NCI-H187 treated with DMSO at 0.1 percent for 48 hours (cell line): ENCODE measurements around the gene UBE2D2.
"Not testable (repeated sequence)": the region's sequence is repeated elsewhere in the genome, so short reads cannot be mapped to it uniquely, and the experiment has no call there.

Experiments used
- DNase-seq: peaks from one replicate; lab custom pipeline; 2025; lab: John Stamatoyannopoulos, UW

UBE2D2 gene

DNA sequence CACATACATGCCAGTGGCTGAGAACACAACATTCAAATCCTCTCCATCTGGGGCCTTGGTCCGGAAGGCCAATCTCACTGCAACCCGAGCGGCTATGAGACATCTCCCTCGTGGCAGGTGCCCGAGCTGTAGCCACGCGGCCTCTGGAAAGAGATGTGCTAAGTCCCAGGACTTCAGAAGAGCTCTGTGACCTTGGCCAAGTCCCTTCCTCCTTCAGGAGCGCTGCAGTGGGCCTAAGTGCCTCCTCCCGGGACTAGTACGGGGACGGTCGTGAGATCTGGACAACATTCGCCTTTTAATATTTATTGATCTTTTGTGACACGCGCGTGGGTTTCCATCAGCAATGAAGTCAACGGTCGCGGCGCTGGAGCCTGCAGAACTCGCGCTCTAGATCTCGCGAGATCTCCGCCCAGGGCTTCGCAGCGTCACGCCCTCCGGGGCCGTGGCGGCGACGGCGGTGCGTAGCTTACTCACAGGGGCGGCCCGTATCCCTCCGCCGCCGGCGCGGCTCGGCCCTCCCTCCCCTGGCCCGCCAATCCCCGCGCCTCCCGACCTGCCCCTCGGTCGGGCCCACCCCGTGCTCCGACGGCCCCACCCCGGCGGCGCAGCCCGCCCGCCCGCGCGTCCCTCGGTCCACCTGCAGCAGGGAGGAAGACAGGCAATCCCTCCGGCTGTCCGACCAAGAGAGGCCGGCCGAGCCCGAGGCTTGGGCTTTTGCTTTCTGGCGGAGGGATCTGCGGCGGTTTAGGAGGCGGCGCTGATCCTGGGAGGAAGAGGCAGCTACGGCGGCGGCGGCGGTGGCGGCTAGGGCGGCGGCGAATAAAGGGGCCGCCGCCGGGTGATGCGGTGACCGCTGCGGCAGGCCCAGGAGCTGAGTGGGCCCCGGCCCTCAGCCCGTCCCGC lies at the start of gene UBE2D2:
Gene UBE2D2, plus strand, starts transcription at position 588 of the 903 bp plus-strand sequence. CDS start 453 bp downstream, outside the sequence.
- peak; percentile 45 for DNase-seq

DNA sequence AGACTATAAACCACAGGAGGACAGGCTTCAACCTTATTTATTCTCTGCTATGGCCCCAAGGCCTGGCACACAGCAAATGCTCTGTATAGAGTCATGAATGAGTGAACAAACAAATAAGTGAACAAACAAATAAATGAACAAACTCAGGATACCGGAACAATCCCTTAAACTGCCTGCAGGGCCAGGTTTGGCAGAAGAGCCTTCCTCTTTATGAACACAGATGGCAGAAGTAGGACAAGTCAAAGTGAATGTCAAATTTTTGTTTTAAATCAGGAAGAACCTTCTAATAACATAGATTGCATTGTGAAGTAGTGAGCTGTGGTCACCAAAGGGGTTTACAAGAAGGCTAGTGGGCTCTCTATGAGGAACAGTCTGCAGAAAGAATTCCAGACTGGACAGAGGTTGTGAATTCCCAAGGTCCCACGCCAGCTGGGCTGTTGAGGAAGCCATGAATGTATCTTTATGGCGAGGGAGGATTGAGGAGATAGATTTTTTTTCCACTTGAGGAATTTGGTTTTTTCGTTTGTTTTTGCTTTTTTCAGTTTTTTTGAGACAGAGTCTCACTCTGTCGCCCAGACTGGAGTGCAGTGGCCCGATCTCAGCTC lies 48.3 kb upstream of the UBE2D2 start:
- no peak for DNase-seq

GRCh38 chr5:139513434-139513833 lies 47.7 kb upstream of the UBE2D2 start:
- not testable (repeated sequence) for DNase-seq

GRCh38 chr5:139513852-139514485 lies 47.2 kb upstream of the UBE2D2 start:
- no peak for DNase-seq

DNA sequence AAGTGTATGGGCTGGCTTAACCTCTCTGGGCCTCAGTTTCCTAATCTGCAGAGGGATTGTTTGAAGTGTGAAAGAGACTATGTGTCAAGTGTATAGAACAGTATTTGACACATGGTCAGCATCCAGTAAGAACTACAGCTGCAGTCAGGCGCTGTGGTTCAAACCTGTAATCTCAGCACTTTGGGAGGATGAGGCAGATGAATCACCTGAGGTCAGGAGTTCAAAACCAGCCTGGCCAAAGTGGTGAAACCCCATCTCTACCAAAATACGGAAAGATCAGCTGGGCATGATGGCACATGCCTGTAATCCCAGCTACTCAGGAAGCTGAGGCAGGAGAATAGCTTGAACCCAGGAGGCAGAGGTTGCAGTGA lies 46.7 kb upstream of the UBE2D2 start:
- no peak for DNase-seq

DNA sequence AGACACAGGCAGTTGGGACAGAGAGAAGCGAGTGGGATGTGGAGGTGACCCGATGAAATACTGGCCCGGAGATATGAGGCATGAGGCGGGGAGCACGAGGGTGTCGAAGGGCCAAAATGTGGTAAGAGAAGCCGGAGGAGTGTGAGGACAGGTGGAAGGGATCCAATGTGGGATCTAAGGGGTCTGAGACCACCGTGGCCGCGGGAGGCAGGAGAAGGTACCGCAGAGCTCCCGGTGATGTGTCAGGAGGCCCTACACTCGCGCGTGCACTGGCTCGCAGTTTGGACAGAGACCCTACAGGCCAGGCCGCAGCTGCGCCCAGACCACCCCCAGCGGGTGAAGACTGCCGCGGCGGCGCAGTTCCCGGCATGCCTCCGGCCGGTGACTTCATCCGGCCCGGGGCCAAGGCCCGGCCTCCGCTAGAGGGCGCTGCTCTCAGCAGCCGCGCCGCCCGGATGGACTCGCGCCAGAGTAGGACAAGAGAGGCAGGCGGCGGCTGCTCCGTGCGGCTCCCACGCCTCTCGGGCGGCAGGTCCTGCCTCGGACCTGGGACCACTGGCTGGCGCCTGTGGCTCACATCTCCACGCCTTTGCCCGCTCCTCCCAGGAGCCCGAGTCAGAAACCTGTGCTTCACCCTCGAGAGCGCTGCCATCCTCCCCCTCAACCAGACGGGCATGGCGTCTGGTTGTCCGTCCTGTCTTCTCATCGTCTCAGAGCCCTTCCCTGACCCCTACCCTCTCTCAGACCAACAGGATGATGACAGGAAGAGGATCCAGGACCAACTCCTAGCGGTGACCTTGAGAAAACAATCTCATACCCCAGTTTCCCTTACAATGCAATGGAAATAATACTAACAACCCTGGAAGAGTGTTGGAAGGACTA lies 43.2 kb upstream of the UBE2D2 start:
- no peak for DNase-seq

DNA sequence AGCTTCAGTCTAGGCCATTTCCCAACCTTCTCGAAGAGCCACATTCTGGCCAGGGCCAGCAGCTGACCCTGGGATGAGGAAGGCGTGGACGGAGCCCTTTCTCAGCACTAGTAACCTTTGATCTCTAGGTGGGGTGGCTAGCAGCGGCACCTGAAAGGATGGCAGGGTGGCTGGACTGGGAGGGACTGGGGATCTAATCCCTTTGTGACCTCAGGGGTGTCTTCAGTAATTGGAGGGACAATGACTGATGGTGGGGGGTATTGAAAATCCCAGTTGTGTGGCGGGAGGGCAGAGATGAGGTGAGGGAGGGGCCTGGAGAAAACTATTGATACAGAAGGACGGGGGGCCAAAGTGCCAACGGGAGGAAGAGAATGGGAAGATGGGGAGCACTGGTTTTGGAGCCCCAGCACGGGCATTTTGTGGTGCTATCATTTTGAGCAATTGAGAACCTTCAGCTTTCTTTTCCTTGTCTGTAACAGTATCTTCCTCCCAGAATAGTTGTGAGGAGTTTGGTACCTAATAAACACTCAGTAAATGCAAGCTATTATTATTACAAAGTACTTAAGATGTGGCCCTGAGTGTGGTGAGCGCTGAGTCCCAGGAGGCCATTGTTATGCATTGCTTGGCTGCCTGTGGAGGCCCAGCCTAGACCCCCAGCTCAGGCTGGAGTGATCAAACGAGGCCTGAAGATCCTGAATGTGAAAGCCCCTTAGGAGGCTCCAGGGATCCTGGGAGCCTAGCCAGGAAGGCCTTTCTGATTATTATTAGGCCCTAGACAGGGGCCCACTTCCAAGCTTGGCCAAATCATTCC lies 37.3 kb upstream of the UBE2D2 start:
- no peak for DNase-seq

DNA sequence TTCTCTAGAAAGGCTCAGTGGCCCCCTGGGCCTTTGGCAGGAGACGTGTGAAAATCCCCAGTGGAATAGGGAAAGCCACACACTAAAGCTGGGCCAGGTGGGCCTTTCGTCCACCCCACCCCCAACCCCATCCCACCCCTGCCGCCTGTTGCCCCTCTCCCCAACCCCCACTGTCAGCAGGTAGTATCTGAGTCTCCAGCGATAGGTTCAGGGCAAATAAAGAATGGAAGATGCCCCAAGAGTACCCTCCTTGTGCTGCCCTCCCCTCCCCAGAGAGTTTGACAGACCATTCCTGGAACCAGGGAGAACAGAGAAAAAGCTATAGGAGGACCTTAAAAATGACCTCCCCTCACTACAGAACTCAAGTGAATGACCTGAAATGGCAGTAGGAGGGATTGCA lies 36.7 kb upstream of the UBE2D2 start:
- DNase-seq = no peak

GRCh38 chr5:139524940-139525585 lies 36.1 kb upstream of the UBE2D2 start:
- DNase-seq = no peak

GRCh38 chr5:139525586-139526308 lies 35.4 kb upstream of the UBE2D2 start:
- not testable (repeated sequence) for DNase-seq

- not testable (repeated sequence) for DNase-seq
These were observed 34.6 kb upstream of the UBE2D2 start for GRCh38 chr5:139526309-139527089.

- not testable (repeated sequence) for DNase-seq
These were observed 34.1 kb upstream of the UBE2D2 start for GRCh38 chr5:139527090-139527470.

- not testable (repeated sequence) for DNase-seq
These were observed 33.2 kb upstream of the UBE2D2 start for GRCh38 chr5:139527896-139528467.

- DNase-seq = not testable (repeated sequence)
These were observed 32.4 kb upstream of the UBE2D2 start for GRCh38 chr5:139528695-139529094.

DNA sequence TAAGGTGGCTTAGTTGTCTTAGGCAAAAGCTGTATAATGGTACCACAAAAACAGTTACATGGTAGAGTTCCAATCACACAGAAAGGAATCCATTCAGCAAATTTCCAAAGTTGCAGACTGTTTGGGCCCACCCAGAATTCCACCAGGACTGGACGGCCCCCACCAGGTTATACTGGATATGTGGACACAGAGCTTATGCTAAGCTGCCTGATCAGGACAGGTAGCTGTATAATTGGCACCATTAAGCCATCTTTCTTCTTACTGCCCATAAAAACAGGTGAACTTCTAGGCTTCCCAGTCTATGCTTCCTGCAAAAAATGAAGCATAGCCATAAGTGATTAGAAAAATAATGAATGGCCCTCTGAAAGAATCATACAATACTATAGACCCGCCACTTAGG lies 31.1 kb upstream of the UBE2D2 start:
- DNase-seq = not testable (repeated sequence)

- no peak for DNase-seq
These were observed 29.4 kb upstream of the UBE2D2 start for GRCh38 chr5:139531772-139532169.

GRCh38 chr5:139543423-139543991 lies 17.6 kb upstream of the UBE2D2 start:
- DNase-seq = no peak

- not testable (repeated sequence) for DNase-seq
These were observed 14.5 kb upstream of the UBE2D2 start for GRCh38 chr5:139546593-139546992.
